ENCODE results near the gene KCNJ3. TPM values are rescaled to one million over a fixed set of nuclear protein-coding genes. Genes with fewer than 3 reads are reported as not detected.

Gene KCNJ3
- total RNA-seq, 4 donors from 2014 or later = 6.6 to 31.5 (median 17.9) TPM

DNA sequence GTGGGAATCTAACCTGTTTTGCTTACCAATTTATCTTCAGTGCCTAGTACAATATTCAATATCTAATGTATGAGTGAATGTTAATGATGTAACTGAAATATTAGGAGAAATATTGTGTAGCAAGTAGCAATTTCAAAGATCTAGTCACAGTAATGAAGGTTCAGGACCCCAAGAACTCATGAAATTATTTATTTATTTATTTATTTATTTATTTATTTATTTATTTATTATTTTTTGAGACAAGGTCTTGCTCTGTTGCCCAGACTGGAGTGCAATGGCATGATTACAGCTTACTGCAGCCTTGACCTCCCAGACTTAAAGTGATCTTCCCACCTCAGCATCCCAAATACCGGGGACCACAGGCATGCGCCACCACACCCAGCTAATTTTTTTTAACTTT lies 126.9 kb downstream of the KCNJ3 start:
- Histone ChIP-seq H3K9me3 (no peaks in the 10 kb centered on the region), H3K27ac (no peak overlapping the region), H3K27me3 (no peaks in the 10 kb centered on the region), H3K4me3 (no peak overlapping the region), H3K4me1 (no peaks in the 10 kb centered on the region), H3K36me3 (no peaks in the 10 kb centered on the region)
- no peak for TF ChIP-seq EP300 (IDR thresholded peaks at IDR 0.05)
- TF ChIP-seq POLR2A (IDR thresholded peaks at IDR 0.05) = no peak
- TF ChIP-seq CTCF (IDR thresholded peaks at IDR 0.05) = no peak
- WGBS, 2 donors = 67 to 98% methylated on average over 2 of the region's 2 CpGs
- DNase-seq (ENCODE audit: low spot score in 2 of 2) = no peak

- Histone ChIP-seq H3K36me3 (no peaks in the 10 kb centered on the region), H3K4me3 (no peak overlapping the region), H3K27ac (no peak overlapping the region), H3K27me3 (no peaks in the 10 kb centered on the region), H3K4me1 (no peaks in the 10 kb centered on the region), H3K9me3 (no peaks in the 10 kb centered on the region)
- no peak for DNase-seq (ENCODE audit: low spot score in 2 of 2)
- 59 to 67% methylated on average over 5 of the region's 5 CpGs for WGBS, 2 donors
- TF ChIP-seq POLR2A (IDR thresholded peaks at IDR 0.05) (no peak), EP300 (IDR thresholded peaks at IDR 0.05) (no peak), CTCF (IDR thresholded peaks at IDR 0.05) (no peak)
Observed at GRCh38 chr2:154826827-154827226, 128.3 kb downstream of the KCNJ3 start.

DNA sequence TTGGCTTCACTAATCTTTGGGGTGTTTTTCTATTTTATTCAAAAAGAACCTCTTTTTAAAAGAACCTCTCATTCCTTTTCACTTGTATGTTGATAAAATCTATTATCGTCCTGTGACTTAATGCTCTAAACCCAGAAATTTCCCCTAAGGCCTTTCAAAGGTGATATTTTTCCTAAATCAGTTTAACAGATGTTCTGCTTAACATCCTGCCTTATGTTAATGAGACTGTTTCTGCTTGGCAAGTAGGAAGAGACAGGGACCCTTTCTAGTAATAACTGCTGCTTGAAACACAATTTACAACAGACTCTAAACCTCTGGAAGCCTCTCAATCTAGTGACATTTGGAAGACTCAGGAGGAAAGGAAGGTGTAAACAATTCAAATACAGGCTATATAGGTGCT lies 128.8 kb downstream of the KCNJ3 start:
- DNase-seq (ENCODE audit: low spot score in 2 of 2) = no peak
- no peak for TF ChIP-seq POLR2A (IDR thresholded peaks at IDR 0.05)
- no peak for TF ChIP-seq CTCF (IDR thresholded peaks at IDR 0.05)
- TF ChIP-seq EP300 (IDR thresholded peaks at IDR 0.05) = no peak
- no peaks in the 10 kb centered on the region for H3K9me3 ChIP-seq
- H3K36me3 ChIP-seq = no peaks in the 10 kb centered on the region
- H3K27ac ChIP-seq = no peak overlapping the region
- no peak overlapping the region for H3K4me3 ChIP-seq
- whole genome bisulfite sequencing, 2 donors = 44 to 50% methylated on average over 1 of the region's 1 CpG
- no peaks in the 10 kb centered on the region for H3K4me1 ChIP-seq
- H3K27me3 ChIP-seq = no peaks in the 10 kb centered on the region

- no peak overlapping the region for H3K27ac ChIP-seq
- no peaks in the 10 kb centered on the region for H3K27me3 ChIP-seq
- H3K4me3 ChIP-seq = no peak overlapping the region
- WGBS, 2 donors = 89 to 91% methylated on average over 2 of the region's 2 CpGs
- no peaks in the 10 kb centered on the region for H3K9me3 ChIP-seq
- no peaks in the 10 kb centered on the region for H3K36me3 ChIP-seq
- no peak for TF ChIP-seq CTCF (IDR thresholded peaks at IDR 0.05)
- TF ChIP-seq POLR2A (IDR thresholded peaks at IDR 0.05) = no peak
- TF ChIP-seq EP300 (IDR thresholded peaks at IDR 0.05) = no peak
- no peaks in the 10 kb centered on the region for H3K4me1 ChIP-seq
- DNase-seq (ENCODE audit: low spot score in 2 of 2) = no peak
Observed at GRCh38 chr2:154832711-154833110, 134.2 kb downstream of the KCNJ3 start.

- no peak overlapping the region for H3K4me3 ChIP-seq
- no peaks in the 10 kb centered on the region for H3K4me1 ChIP-seq
- no peak overlapping the region for H3K27ac ChIP-seq
- no peaks in the 10 kb centered on the region for H3K36me3 ChIP-seq
- H3K9me3 ChIP-seq = peaks cover 0 to 6% (median 0%) of the 10 kb centered on the region in 4 donors
- TF ChIP-seq EP300 (IDR thresholded peaks at IDR 0.05) (no peak), POLR2A (IDR thresholded peaks at IDR 0.05) (no peak), CTCF (IDR thresholded peaks at IDR 0.05) (no peak)
- WGBS, 2 donors = 70 to 73% methylated on average over 2 of the region's 2 CpGs
- no peak for DNase-seq (ENCODE audit: low spot score in 2 of 2)
- no peaks in the 10 kb centered on the region for H3K27me3 ChIP-seq
Observed at GRCh38 chr2:154836632-154837031, 138.1 kb downstream of the KCNJ3 start.

All from tibial nerve (tissue), 4 donors.